ENCODE data around the gene NCF2.
A peak's percentile ranks its signal among the peaks of the same experiment; 100 is the strongest.
"Not testable (repeated sequence)": the region's sequence is repeated elsewhere in the genome, so short reads cannot be mapped to it uniquely, and the experiment has no call there.

The NCF2 gene, protein sequence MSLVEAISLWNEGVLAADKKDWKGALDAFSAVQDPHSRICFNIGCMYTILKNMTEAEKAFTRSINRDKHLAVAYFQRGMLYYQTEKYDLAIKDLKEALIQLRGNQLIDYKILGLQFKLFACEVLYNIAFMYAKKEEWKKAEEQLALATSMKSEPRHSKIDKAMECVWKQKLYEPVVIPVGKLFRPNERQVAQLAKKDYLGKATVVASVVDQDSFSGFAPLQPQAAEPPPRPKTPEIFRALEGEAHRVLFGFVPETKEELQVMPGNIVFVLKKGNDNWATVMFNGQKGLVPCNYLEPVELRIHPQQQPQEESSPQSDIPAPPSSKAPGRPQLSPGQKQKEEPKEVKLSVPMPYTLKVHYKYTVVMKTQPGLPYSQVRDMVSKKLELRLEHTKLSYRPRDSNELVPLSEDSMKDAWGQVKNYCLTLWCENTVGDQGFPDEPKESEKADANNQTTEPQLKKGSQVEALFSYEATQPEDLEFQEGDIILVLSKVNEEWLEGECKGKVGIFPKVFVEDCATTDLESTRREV

DNA sequence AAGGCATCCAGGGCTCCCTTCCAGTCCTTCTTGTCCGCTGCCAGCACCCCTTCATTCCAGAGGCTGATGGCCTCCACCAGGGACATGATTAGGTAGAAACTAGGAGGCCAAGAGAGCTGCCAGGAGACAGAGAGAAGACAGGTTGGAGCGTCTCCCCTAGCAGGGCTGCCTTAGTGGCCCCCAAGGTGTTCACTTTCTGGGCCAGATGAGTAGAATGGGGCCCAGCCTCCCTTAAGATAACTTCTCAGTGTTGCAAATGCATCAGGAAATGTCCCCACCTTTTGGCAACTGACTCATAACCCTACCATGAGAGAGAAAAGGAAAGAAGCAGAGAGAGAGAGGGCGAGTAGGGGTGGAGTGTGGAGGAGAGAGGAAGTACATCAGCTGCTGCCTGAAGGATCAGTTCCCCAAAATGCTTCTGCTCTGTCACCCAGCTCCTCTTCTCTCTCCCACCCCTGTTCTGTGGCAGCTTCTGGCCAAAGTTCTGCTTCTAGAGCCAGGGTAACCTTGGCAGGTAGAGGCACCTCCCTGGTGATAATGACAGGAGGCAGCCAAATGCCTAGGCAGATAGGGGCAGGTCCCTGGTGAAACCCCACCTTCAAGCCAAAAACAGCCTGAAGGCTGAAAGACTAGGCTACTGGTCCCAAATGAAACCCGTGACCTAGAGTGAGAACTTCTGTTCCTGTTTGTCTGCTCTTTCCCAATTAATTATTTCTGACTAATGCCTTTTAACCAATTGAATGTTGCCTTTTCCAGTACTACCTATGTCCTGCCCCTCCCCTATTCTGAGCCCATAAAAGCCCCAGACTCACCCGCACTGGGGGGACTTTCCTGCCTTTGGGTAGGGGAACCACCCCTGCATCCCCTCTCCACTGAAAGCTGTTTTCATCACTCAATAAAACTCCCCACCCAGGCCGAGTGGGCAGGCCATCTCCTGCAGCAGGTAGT, at the start of gene NCF2:
Gene NCF2, minus strand, starts transcription at position 216 of the 948 bp plus-strand sequence. Its CDS starts 130 bp downstream, at position 86.
- no peak for DNase-seq

DNA sequence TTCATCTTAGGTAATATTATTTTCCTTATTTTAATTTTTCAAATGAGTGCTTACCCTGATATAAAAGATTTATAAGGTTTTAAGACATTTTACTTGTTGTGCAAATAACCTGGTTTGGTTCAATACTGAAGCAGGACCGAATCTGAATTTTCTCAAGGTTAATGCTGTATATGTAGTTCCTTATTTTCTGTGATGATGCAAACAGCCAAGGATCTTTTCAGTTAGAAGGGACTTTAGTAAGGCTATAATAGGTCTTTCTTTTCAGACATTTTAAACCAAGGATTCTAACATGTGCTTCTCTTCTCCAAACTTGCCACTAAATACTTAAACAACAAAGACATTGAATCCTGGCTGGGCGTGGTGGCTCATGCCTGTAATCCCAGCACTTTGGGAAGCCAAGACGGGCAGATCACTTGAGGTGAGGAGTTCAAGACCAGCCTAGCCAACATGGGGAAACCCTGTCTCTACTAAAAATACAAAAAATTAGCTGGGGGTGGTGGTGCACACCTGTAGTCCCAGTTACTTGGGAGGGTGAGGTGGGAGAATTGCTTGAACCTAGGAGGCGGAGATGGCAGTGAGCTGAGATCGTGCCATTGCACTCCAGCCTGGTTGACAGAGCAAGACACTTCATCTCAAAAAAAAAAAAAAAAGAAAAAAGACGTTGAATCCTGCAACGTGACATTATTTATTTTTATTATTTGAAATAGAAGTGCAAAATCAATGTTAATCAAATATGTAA, 48.6 kb upstream of the NCF2 start:
- DNase-seq = no peak

GRCh38 chr1:183636783-183637182, 46.5 kb upstream of the NCF2 start:
- DNase-seq = no peak

- no peak for DNase-seq
These were observed 46.0 kb upstream of the NCF2 start for GRCh38 chr1:183636334-183636682.

DNA sequence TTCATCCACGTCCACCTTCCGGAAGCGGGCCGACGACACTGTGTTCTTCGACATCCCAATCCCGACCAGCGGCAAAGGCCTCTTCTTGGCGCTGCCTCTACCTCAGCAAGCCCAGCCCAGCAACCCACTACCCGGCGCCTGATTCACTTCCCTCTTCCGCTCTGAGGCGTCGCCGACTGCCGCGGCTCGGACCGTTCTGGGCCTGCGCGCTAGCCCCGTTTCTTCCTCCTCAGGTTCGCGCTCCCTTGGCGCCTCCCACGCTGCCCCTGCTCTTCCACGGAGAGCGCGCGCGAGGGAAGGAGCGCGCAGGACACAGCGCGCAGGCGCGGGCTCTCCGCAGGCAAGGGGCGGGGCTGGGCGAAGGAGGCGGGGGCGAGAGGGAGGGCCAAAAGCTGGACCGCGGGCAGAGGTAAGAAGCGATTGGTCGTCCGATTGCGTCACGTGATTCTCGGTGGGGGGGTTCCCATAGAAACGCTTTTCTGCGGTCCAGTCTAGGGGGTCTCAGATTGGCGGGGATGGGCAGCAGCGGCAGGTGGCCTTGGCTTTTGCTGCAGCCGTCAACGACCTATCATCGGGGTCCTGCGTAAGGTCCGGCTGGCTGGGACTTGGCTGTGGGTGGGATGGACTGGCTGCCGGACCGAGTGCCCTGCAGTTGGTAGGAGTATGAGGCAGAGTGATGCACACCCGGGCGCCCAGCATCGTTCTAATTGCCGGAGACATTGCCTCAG, 45.5 kb upstream of the NCF2 start, which contains the start of gene ARPC5:
Gene ARPC5, minus strand, starts transcription at position 178 of the 728 bp plus-strand sequence. Its CDS starts 124 bp downstream, at position 54.
- peak; percentile 74 for DNase-seq

GRCh38 chr1:183635099-183635605, 44.9 kb upstream of the NCF2 start:
- no peak for DNase-seq

- DNase-seq = no peak
These were observed 44.3 kb upstream of the NCF2 start for GRCh38 chr1:183634429-183635065.

DNA sequence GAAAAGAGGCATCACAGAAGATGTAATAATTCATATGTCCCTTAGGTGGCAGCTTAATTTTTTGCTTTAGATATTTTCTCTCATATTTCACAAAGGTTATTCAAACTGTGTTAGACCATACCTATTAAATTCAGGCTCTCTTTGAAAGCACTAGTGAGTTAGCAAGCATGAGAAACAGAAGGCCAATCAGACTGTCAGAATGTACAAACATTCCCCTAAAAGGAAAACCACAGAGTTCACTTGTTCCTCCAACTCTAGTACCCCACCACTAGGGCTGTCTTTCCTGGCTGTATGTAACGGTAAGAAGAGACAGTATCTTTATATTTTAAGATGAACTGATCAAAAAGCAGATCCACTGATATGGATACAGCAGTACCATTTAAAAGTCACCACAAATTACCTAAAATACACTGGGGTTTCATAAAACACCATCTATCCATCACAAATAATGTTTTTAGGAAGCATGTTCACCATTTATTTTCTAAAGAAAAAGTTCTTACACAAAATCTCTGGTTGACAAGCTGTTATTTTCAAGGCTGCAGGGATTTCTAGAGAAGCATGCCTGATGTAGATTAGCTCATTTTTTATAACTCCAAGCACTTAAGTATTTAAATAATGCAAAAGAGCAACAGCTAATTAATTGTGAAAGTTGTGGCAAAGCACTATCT, 43.6 kb upstream of the NCF2 start:
- DNase-seq = peak; percentile 24

DNA sequence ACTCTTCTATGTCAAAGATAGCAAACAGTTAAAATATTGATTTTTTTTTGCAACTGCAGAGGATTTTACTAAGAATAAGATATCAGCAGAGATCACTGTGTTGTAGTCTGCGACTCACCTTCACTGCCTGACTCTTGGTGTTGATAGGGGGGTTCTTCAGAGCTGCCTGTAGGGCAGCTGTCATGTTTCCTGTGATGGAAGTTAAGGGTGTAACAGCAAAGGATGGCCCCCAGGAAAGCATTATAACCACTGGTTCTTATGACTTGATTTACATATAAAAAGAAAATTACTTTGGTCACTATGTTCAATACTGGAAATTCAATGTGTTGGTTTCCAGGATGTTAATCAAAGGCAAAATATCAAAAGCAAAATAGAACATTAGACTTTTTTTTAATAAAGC, 42.7 kb upstream of the NCF2 start:
- no peak for DNase-seq

DNA sequence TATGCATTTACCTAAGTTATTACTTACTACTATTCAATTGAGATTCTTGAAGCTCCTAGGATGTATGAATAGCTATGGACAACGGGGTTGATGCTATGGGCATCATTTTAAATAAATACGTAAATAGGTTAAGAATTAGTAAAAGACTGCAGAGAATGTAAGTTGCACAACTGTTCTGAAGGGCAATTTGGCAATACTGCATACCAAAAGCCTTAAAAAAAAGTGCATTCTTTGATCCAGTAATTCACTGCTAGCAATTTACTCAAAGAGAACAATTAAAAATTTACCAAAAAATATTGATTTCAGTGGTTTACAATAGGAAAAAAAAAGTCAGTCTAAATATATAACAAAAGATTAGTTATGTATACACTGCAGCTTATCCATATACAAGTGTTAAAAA, 41.9 kb upstream of the NCF2 start:
- no peak for DNase-seq

DNA sequence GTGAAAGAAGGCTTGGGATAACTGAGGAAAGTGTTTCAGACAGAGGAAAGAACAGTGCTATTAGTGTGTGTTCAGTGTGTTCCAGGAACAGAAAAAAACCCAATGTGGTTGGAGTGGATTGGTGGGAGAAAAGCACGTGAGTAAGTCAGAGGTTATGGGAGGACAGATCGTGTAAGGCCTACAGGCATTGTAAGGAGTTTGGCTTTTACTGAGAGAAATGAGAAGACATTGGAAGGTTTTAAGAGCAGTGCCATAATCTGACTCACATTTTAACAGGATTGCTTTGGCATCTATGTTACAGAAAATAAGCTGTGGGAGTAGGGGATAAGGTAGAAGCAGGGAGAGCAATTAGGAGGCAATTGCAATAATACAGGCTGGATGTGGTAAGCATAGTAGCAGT, 40.5 kb upstream of the NCF2 start:
- DNase-seq = no peak

DNA sequence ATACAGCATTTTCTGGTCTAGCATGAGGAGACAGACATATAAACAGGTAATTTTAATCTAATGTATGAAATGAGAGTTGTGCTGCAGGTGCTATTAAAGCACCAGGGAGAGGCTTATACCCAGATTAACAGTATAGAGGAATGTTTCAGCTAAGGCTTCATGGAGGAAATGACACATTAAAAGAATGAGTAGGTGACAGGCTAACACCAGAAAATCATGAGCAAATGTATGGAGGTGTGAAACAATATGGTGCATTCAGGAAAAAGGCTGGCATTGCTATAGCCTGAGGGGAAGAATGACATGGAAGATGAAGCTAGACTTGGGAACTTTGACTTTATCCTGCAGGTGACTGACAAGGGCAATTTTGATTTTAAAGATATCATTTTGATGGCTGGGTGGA, 38.3 kb upstream of the NCF2 start:
- DNase-seq = no peak

GRCh38 chr1:183626236-183626635, 36.0 kb upstream of the NCF2 start:
- not testable (repeated sequence) for DNase-seq

DNA sequence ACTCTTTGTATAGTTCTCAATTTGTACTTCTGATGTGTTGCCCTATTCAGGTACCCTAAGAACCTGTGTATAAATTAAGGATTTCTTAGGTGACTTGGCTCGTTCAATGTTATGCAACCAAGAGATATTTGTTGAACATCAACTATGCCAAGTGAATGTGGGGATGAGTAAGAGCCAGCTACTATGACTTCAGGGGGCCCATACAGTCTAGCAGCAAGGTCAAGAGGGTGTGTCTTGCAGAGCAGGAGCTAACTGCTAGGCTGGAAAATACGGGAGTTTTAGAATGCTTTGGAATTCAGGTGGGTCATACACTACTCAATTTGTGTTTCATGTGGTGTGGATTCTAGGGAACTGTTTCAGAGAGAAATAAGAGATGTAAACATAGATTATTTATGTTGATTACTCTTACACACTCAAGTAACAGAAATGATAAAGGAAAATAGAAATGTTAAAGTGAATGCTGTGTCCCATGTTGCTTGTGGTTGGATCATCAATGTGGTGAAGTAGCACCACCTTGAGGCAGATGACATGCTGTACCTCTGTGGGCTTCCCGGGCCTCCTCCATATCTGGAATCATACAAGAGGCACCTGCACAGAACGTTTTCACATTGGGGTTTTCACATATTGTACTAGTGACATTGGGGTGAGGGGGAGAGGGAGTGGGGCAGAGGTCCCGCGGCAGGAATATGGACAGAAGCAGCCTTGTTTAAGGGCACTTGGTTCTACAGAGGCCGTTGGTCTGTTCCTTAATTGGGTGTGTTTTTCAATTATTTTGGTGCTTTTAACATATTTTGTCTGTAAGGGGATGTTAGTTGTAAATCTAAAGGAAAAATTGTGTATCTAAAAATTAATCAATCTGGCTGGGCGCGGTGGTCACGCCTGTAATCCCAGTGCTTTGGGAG, 32.9 kb upstream of the NCF2 start:
- DNase-seq = peak; percentile 20

- DNase-seq = no peak
These were observed 31.8 kb upstream of the NCF2 start for GRCh38 chr1:183622013-183622412.

DNA sequence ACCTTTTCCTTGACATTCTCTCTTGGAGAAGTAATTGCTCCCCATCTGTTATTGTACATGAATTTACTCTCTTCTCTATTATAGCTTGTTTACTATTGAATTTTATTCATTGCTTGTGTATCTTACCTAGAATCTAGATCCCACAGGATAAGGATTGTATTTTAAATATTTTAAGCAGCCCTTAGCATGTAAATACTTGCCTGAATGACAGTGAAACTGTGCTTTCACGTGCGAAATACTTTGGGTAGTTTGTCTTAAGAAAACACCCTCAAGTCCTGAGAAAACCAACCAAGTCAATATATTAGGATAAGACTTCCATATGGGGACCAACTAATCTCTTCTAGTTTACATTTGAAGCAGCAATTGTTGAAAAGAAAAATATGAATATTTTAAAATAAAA, 30.1 kb upstream of the NCF2 start:
- DNase-seq = no peak

DNA sequence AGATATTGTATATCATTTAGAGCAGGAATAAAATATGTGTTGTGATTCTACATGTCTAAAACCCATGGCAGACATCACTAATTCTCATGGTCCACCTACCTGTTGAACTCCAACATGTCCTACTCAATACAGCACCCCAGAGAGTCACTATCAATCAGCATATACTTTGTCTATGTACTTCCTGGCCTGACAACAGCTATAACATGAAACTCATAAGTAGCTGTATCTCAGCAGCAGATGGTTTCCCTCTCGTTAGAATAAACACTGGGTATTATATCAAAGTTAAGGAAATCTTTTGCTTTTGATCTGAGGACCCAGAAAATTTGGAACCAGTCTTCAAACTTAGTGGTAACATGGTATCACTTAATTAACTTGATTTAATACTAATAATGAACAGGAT, 29.5 kb upstream of the NCF2 start:
- DNase-seq = no peak

DNA sequence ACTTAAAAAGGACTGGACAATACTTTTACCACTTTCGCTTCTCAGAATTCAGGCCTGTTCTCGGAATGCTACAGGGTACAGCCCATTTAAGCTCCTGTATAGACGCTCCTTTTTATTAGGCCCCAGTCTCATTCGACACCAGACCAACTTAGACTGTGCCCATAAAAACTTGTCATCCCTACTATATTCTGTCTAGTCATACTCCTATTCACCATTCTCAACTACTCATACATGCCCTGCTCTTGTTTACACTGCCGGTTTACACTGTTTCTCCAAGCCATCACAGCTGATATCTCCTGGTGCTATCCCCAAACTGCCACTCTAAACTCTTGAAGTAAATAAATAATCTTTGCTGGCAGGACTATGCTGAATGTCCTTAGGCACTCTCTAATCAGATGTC, 27.9 kb upstream of the NCF2 start:
- not testable (repeated sequence) for DNase-seq

GRCh38 chr1:183612975-183613374, 22.7 kb upstream of the NCF2 start:
- not testable (repeated sequence) for DNase-seq

- DNase-seq = no peak
These were observed 22.1 kb upstream of the NCF2 start for GRCh38 chr1:183612407-183612806.
